Measurements from ENCODE around the gene SGF29. TPM values are rescaled to one million over a fixed set of nuclear protein-coding genes. Genes with fewer than 3 reads are reported as not detected.

Gene SGF29
- total RNA-seq, 1 donor from 2014 or later, result 10.6 TPM

GRCh38 chr16:28585674-28586073 is 32.0 kb downstream of the SGF29 start:
- Mint-ChIP-seq H3K27me3 (ENCODE audit: low read depth, unreplicated experiment) (no peaks in the 10 kb centered on the region), H3K4me1 (ENCODE audit: low read depth, unreplicated experiment) (peaks cover 2% of the 10 kb centered on the region), H3K9me3 (ENCODE audit: unreplicated experiment) (no peaks in the 10 kb centered on the region), H3K4me3 (ENCODE audit: unreplicated experiment) (no peak overlapping the region), H3K36me3 (ENCODE audit: low read depth, unreplicated experiment) (peaks cover 36% of the 10 kb centered on the region), H3K27ac (ENCODE audit: unreplicated experiment) (no peak overlapping the region)
- peaks cover 5% of the 10 kb centered on the region for H3K36me3 ChIP-seq (ENCODE audit: insufficient read depth, low read length)
- FAIRE-seq (no peak), DNase-seq (ENCODE audit: low read depth) (no peak)
- no peak for TF ChIP-seq EZH2 (IDR thresholded peaks at IDR 0.05; ENCODE audit: insufficient read depth, low read length)
- TF ChIP-seq, protein P1, sequence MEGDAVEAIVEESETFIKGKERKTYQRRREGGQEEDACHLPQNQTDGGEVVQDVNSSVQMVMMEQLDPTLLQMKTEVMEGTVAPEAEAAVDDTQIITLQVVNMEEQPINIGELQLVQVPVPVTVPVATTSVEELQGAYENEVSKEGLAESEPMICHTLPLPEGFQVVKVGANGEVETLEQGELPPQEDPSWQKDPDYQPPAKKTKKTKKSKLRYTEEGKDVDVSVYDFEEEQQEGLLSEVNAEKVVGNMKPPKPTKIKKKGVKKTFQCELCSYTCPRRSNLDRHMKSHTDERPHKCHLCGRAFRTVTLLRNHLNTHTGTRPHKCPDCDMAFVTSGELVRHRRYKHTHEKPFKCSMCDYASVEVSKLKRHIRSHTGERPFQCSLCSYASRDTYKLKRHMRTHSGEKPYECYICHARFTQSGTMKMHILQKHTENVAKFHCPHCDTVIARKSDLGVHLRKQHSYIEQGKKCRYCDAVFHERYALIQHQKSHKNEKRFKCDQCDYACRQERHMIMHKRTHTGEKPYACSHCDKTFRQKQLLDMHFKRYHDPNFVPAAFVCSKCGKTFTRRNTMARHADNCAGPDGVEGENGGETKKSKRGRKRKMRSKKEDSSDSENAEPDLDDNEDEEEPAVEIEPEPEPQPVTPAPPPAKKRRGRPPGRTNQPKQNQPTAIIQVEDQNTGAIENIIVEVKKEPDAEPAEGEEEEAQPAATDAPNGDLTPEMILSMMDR (IDR thresholded peaks at IDR 0.05; ENCODE audit: insufficient read depth, low read depth, low read length), result no peak
- H3K27ac ChIP-seq (ENCODE audit: low read depth, low read length), result no peak overlapping the region
- no peaks in the 10 kb centered on the region for H3K27me3 ChIP-seq (ENCODE audit: insufficient read depth, low read length)
- H3K79me2 ChIP-seq (ENCODE audit: insufficient read depth, low read length), result no peaks in the 10 kb centered on the region
- no peaks in the 10 kb centered on the region for H3K9me3 ChIP-seq (ENCODE audit: insufficient read depth, low read depth, low read length)
- H3K4me2 ChIP-seq (ENCODE audit: low read length), result no peak overlapping the region
- no peaks in the 10 kb centered on the region for H3K4me1 ChIP-seq (ENCODE audit: insufficient read depth, low read length)
- H3K4me3 ChIP-seq (ENCODE audit: insufficient read depth, low read depth, low read length), result no peak overlapping the region
- no peaks in the 10 kb centered on the region for H4K20me1 ChIP-seq (ENCODE audit: insufficient read depth, low read length)
- no peak overlapping the region for H3K9ac ChIP-seq (ENCODE audit: low read length)
- H2AFZ ChIP-seq (ENCODE audit: low read depth, low read length), result no peak overlapping the region

DNA sequence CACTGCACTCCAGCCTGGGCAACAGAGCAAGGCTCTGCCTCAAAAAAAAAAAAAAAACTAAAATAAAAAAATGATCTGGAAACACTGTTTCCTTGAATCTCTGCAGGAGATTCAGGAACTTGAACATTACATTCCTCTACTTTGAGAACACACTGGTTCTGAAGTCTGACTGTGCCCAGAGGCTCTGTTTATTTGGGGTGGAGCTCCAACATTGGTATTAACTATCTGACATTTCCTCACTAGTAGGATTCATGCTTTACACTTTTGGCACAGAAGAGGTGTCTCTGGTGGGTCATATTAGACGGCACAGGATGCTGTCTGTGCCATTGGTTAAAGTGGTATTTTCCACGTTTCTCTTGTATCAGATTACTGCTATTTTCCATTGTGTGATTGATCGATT is 32.7 kb downstream of the SGF29 start:
- Mint-ChIP-seq H3K9me3 (ENCODE audit: unreplicated experiment) (no peaks in the 10 kb centered on the region), H3K27me3 (ENCODE audit: low read depth, unreplicated experiment) (no peaks in the 10 kb centered on the region), H3K27ac (ENCODE audit: unreplicated experiment) (no peak overlapping the region), H3K36me3 (ENCODE audit: low read depth, unreplicated experiment) (peaks cover 37% of the 10 kb centered on the region), H3K4me3 (ENCODE audit: unreplicated experiment) (no peak overlapping the region), H3K4me1 (ENCODE audit: low read depth, unreplicated experiment) (peaks cover 2% of the 10 kb centered on the region)
- FAIRE-seq (no peak), DNase-seq (ENCODE audit: low read depth) (no peak)
- no peak for TF ChIP-seq EZH2 (IDR thresholded peaks at IDR 0.05; ENCODE audit: insufficient read depth, low read length)
- TF ChIP-seq, protein P1 (IDR thresholded peaks at IDR 0.05; ENCODE audit: insufficient read depth, low read depth, low read length), result no peak
- Histone ChIP-seq H3K27ac (ENCODE audit: low read depth, low read length) (no peak overlapping the region), H3K9me3 (ENCODE audit: insufficient read depth, low read depth, low read length) (no peaks in the 10 kb centered on the region), H3K9ac (ENCODE audit: low read length) (no peak overlapping the region), H4K20me1 (ENCODE audit: insufficient read depth, low read length) (no peaks in the 10 kb centered on the region), H3K4me2 (ENCODE audit: low read length) (no peak overlapping the region), H3K79me2 (ENCODE audit: insufficient read depth, low read length) (no peaks in the 10 kb centered on the region), H3K27me3 (ENCODE audit: insufficient read depth, low read length) (no peaks in the 10 kb centered on the region), H3K4me3 (ENCODE audit: insufficient read depth, low read depth, low read length) (no peak overlapping the region), H3K36me3 (ENCODE audit: insufficient read depth, low read length) (peaks cover 5% of the 10 kb centered on the region), H3K4me1 (ENCODE audit: insufficient read depth, low read length) (no peaks in the 10 kb centered on the region), H2AFZ (ENCODE audit: low read depth, low read length) (no peak overlapping the region)

DNA sequence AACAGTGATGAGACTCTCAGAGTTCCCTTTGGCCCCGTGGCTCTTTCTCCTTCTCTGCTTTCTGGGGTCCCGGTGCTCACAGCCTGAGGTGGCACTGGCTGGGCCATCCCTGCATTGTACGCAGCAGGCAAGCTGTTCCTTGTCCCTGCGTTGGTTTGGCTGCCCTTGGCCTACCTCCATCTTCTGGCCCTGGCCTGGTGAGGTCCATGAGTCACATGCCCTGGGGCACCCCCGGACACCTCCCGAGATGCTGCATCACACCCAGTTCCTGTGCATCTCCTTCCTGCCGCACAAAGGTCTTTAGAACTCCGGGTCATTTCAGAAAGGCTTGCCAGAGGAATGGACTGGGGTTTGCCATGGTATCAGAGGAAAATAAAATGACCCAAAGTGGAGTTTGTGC is 33.7 kb downstream of the SGF29 start:
- Mint-ChIP-seq H3K36me3 (ENCODE audit: low read depth, unreplicated experiment) (peaks cover 34% of the 10 kb centered on the region), H3K27me3 (ENCODE audit: low read depth, unreplicated experiment) (no peaks in the 10 kb centered on the region), H3K4me1 (ENCODE audit: low read depth, unreplicated experiment) (peaks cover 2% of the 10 kb centered on the region), H3K9me3 (ENCODE audit: unreplicated experiment) (no peaks in the 10 kb centered on the region), H3K27ac (ENCODE audit: unreplicated experiment) (no peak overlapping the region), H3K4me3 (ENCODE audit: unreplicated experiment) (no peak overlapping the region)
- Histone ChIP-seq H2AFZ (ENCODE audit: low read depth, low read length) (no peak overlapping the region), H3K4me3 (ENCODE audit: insufficient read depth, low read depth, low read length) (no peak overlapping the region), H3K9ac (ENCODE audit: low read length) (no peak overlapping the region), H3K4me1 (ENCODE audit: insufficient read depth, low read length) (no peaks in the 10 kb centered on the region), H4K20me1 (ENCODE audit: insufficient read depth, low read length) (no peaks in the 10 kb centered on the region), H3K36me3 (ENCODE audit: insufficient read depth, low read length) (peaks cover 5% of the 10 kb centered on the region), H3K79me2 (ENCODE audit: insufficient read depth, low read length) (no peaks in the 10 kb centered on the region), H3K9me3 (ENCODE audit: insufficient read depth, low read depth, low read length) (no peaks in the 10 kb centered on the region), H3K27me3 (ENCODE audit: insufficient read depth, low read length) (no peaks in the 10 kb centered on the region), H3K27ac (ENCODE audit: low read depth, low read length) (no peak overlapping the region), H3K4me2 (ENCODE audit: low read length) (no peak overlapping the region)
- FAIRE-seq, result no peak
- TF ChIP-seq EZH2 (IDR thresholded peaks at IDR 0.05; ENCODE audit: insufficient read depth, low read length), result no peak
- TF ChIP-seq, protein P1 (IDR thresholded peaks at IDR 0.05; ENCODE audit: insufficient read depth, low read depth, low read length), result no peak
- DNase-seq (ENCODE audit: low read depth), result no peak
